Activated CD8-positive, alpha-beta T cell treated with anti-CD3 and anti-CD28 coated beads for 36 hours (primary cell): ENCODE measurements around the gene ERC2. TPM values are rescaled to one million over a fixed set of nuclear protein-coding genes. Genes with fewer than 3 reads are reported as not detected.

Source experiments
- ATAC-seq: fragments of 200-7000 bp; cut with Tn5 transposase; one replicate; pipeline ENCODE4 v1.10.0; 2021; ENCODE audit warnings: mild to moderate bottlenecking, moderate library complexity
- CTCF ChIA-PET: fragments of 350-600 bp; sonication (Branson Sonifier 250); formaldehyde crosslinking; loops from one replicate; lab custom pipeline; 2021; ENCODE audit warnings: antibody characterized with exemption; lab: Charles Lee
- POLR2A ChIA-PET: fragments of 350-600 bp; sonication (Branson Sonifier 250); formaldehyde crosslinking; loops from one replicate; lab custom pipeline; 2021; ENCODE audit warnings: antibody characterized with exemption; lab: Charles Lee
- DNase-seq: peaks from one replicate; pipeline ENCODE4 v3.0.0-alpha.2; 2020
- H3K27ac Mint-ChIP-seq: one replicate; pipeline ENCODE4 v1.8.0; 2021; ENCODE audit warnings: mild to moderate bottlenecking, mixed read lengths
- H3K27me3 Mint-ChIP-seq: one replicate; pipeline ENCODE4 v1.8.0; 2021; ENCODE audit warnings: mixed read lengths
- H3K36me3 Mint-ChIP-seq: one replicate; pipeline ENCODE4 v1.8.0; 2021; ENCODE audit warnings: low read depth, mixed read lengths
- H3K4me1 Mint-ChIP-seq: one replicate; pipeline ENCODE4 v1.8.0; 2021; ENCODE audit warnings: low read depth, mixed read lengths
- H3K4me3 Mint-ChIP-seq: one replicate; pipeline ENCODE4 v1.8.0; 2021; ENCODE audit warnings: mild to moderate bottlenecking, moderate library complexity, mixed read lengths
- H3K9me3 Mint-ChIP-seq: one replicate; pipeline ENCODE4 v1.8.0; 2021; ENCODE audit warnings: mixed read lengths
- CTCF ChIP-seq: fragments of 200-600 bp; IDR thresholded peaks from one replicate; pipeline ENCODE4 v1.8.0; 2022; ENCODE audit warnings: antibody characterized with exemption, mild to moderate bottlenecking
- intact Hi-C: fragments of 100-400 bp; cut with micrococcal nuclease; formaldehyde crosslinking; loops from one replicate; pipeline ENCODE4 v1.10.0; 2022
- total RNA-seq, 2 experiments: library from RNA; stranded (reverse); gene quantifications; one replicate each; pipeline ENCODE4 v1.2.3, GENCODE V29; 2021

Gene ERC2
- total RNA-seq, 2 experiments from 2014 or later, result 0.18 to 0.52 TPM

- H3K4me3 Mint-ChIP-seq, result no peak overlapping the region
- ChIA-PET POLR2A (no interaction called here), CTCF (interaction anchor here (1.5 to 1.7 kb wide), 2 partner anchors 9 to 17 kb away, joined by 3 read pairs; no protein-coding TSS in a partner anchor)
- DNase-seq (no peak), ATAC-seq (no peak)
- no peak overlapping the region for H3K27ac Mint-ChIP-seq
- intact Hi-C loops, result no loop called here
- H3K27me3 Mint-ChIP-seq, result no peaks in the 10 kb centered on the region
- H3K36me3 Mint-ChIP-seq, result no peaks in the 10 kb centered on the region
- no peaks in the 10 kb centered on the region for H3K9me3 Mint-ChIP-seq
- no peaks in the 10 kb centered on the region for H3K4me1 Mint-ChIP-seq
- TF ChIP-seq CTCF, result no peak
These were observed 712.6 kb downstream of the ERC2 start for GRCh38 chr3:55755516-55756205.

- H3K4me1 Mint-ChIP-seq, result no peaks in the 10 kb centered on the region
- no peak for DNase-seq
- ATAC-seq, result no peak
- intact Hi-C loops, result no loop called here
- ChIA-PET CTCF (no interaction called here), POLR2A (no interaction called here)
- no peak overlapping the region for H3K4me3 Mint-ChIP-seq
- no peaks in the 10 kb centered on the region for H3K27me3 Mint-ChIP-seq
- TF ChIP-seq CTCF, result no peak
- no peak overlapping the region for H3K27ac Mint-ChIP-seq
- no peaks in the 10 kb centered on the region for H3K9me3 Mint-ChIP-seq
- H3K36me3 Mint-ChIP-seq, result no peaks in the 10 kb centered on the region
These were observed 715.4 kb downstream of the ERC2 start for GRCh38 chr3:55752911-55753310.

GRCh38 chr3:55751730-55752129 lies 716.5 kb downstream of the ERC2 start:
- intact Hi-C loops, result no loop called here
- no peaks in the 10 kb centered on the region for H3K36me3 Mint-ChIP-seq
- DNase-seq, result no peak
- H3K27me3 Mint-ChIP-seq, result no peaks in the 10 kb centered on the region
- H3K9me3 Mint-ChIP-seq, result no peaks in the 10 kb centered on the region
- ChIA-PET POLR2A (no interaction called here), CTCF (no interaction called here)
- no peak for ATAC-seq
- H3K27ac Mint-ChIP-seq, result no peak overlapping the region
- no peak overlapping the region for H3K4me3 Mint-ChIP-seq
- no peak for TF ChIP-seq CTCF
- no peaks in the 10 kb centered on the region for H3K4me1 Mint-ChIP-seq

GRCh38 chr3:55750525-55750924 lies 717.7 kb downstream of the ERC2 start:
- intact Hi-C loops, result no loop called here
- CTCF ChIA-PET, result no interaction called here
- TF ChIP-seq CTCF, result no peak
- DNase-seq, result no peak
- POLR2A ChIA-PET, result no interaction called here
- Mint-ChIP-seq H3K27ac (no peak overlapping the region), H3K27me3 (no peaks in the 10 kb centered on the region), H3K9me3 (no peaks in the 10 kb centered on the region), H3K4me1 (no peaks in the 10 kb centered on the region), H3K36me3 (no peaks in the 10 kb centered on the region), H3K4me3 (no peak overlapping the region)
- no peak for ATAC-seq

GRCh38 chr3:55749036-55749435 lies 719.2 kb downstream of the ERC2 start:
- ATAC-seq (no peak), DNase-seq (no peak)
- intact Hi-C loops, result loop anchor here (10.0 kb wide), 1 partner anchor 264 kb away; the partner anchor contains the start of gene WNT5A
- ChIA-PET CTCF (no interaction called here), POLR2A (no interaction called here)
- no peak for TF ChIP-seq CTCF
- no peak overlapping the region for H3K27ac Mint-ChIP-seq
- no peaks in the 10 kb centered on the region for H3K36me3 Mint-ChIP-seq
- H3K4me1 Mint-ChIP-seq, result no peaks in the 10 kb centered on the region
- no peaks in the 10 kb centered on the region for H3K27me3 Mint-ChIP-seq
- H3K4me3 Mint-ChIP-seq, result no peak overlapping the region
- H3K9me3 Mint-ChIP-seq, result no peaks in the 10 kb centered on the region
